Measurements from ENCODE around the gene ABCC6.

DNA sequence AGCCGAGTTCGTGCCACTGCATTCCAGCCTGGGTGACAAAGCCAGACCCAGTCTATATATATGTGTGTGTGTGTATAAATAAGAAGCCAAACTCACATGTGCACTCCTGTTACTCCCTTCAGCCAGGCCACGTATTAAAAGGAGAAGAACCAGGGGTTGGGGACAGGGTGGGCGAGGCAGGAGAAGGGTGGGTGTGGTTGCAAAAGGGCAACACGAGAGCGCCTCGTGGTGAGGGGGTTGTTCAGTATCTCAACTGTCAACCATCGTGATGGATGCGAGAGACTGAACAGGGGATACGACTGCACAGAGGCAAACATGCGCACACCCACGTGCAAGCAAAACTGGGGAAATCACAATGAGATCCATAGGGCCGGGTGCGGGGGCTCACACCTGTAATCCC is 54.9 kb downstream of the ABCC6 start:
- TF ChIP-seq, protein P1, sequence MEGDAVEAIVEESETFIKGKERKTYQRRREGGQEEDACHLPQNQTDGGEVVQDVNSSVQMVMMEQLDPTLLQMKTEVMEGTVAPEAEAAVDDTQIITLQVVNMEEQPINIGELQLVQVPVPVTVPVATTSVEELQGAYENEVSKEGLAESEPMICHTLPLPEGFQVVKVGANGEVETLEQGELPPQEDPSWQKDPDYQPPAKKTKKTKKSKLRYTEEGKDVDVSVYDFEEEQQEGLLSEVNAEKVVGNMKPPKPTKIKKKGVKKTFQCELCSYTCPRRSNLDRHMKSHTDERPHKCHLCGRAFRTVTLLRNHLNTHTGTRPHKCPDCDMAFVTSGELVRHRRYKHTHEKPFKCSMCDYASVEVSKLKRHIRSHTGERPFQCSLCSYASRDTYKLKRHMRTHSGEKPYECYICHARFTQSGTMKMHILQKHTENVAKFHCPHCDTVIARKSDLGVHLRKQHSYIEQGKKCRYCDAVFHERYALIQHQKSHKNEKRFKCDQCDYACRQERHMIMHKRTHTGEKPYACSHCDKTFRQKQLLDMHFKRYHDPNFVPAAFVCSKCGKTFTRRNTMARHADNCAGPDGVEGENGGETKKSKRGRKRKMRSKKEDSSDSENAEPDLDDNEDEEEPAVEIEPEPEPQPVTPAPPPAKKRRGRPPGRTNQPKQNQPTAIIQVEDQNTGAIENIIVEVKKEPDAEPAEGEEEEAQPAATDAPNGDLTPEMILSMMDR (IDR thresholded peaks at IDR 0.05; ENCODE audit: borderline replicate concordance, extremely low read depth, low read length, poor library complexity, severe bottlenecking): no peak
- no peak for TF ChIP-seq EZH2 (IDR thresholded peaks at IDR 0.05; ENCODE audit: borderline replicate concordance, low read depth, low read length, severe bottlenecking)
